Heart left ventricle (tissue), 16 donors: ENCODE measurements around the gene ANKRD11. TPM values are rescaled to one million over a fixed set of nuclear protein-coding genes. Genes with fewer than 3 reads are reported as not detected.

Experiments used
- ATAC-seq, 4 donors: fragments of 200-7000 bp; cut with Tn5 transposase; one replicate each; pipeline ENCODE4 v1.9.1; 2020 to 2022; ENCODE audit warnings: moderate library complexity in 4 of 4, mild to moderate bottlenecking in 3 of 4, moderate number of reproducible peaks in 1 of 4
- DNase-seq, 5 donors: peaks; one replicate each; pipeline ENCODE4 v3.0.0-alpha.2; 2020
- H3K27ac ChIP-seq, 12 donors: fragments of 200-600 bp; sonication (generic) in 4 of 12; one replicate each; pipeline versions ENCODE4 v1.5.0 to v1.8.0; 2016 to 2022; ENCODE audit warnings: mild to moderate bottlenecking in 2 of 12
- H3K27me3 ChIP-seq, 9 donors: fragments of 200-600 bp; sonication (generic) in 2 of 9; one replicate each; pipeline versions ENCODE4 v1.5.1 to v1.8.0; 2016 to 2022; ENCODE audit warnings: mild to moderate bottlenecking in 3 of 9
- H3K36me3 ChIP-seq, 9 donors: fragments of 200-600 bp; sonication (generic) in 2 of 9; one replicate each; pipeline versions ENCODE4 v1.5.0 to v1.8.0; 2018 to 2022; ENCODE audit warnings: mild to moderate bottlenecking in 2 of 9
- H3K4me1 ChIP-seq, 12 donors: fragments of 200-600 bp; sonication (generic) in 4 of 12; one replicate each; pipeline versions ENCODE4 v1.5.0 to v1.8.0; 2016 to 2022; ENCODE audit warnings: mild to moderate bottlenecking in 3 of 12
- H3K4me3 ChIP-seq, 12 donors: fragments of 200-600 bp; sonication (generic) in 4 of 12; one replicate each; pipeline versions ENCODE4 v1.5.0 to v1.8.0; 2017 to 2022; ENCODE audit warnings: mild to moderate bottlenecking in 9 of 12, moderate library complexity in 4 of 12
- H3K9me3 ChIP-seq, 12 donors: fragments of 200-600 bp; sonication (generic) in 4 of 12; one replicate each; pipeline versions ENCODE4 v1.5.0 to v1.8.0; 2016 to 2022; ENCODE audit warnings: mild to moderate bottlenecking in 1 of 12
- CTCF ChIP-seq, 12 donors: fragments of 200-600 bp; sonication (generic) in 4 of 12; IDR thresholded peaks; one replicate each; pipeline versions ENCODE4 v1.5.0 to v1.8.0; 2018 to 2022; ENCODE audit warnings: antibody characterized with exemption in 12 of 12, mild to moderate bottlenecking in 5 of 12
- POLR2A ChIP-seq, 2 donors: fragments of 450-650 bp; IDR thresholded peaks; one replicate each; pipeline ENCODE4 v1.6.1; 2017; ENCODE audit warnings: antibody characterized with exemption in 2 of 2, mild to moderate bottlenecking in 2 of 2, moderate library complexity in 2 of 2
- WGBS, 4 donors: extraction: QIAGEN DNeasy Blood & Tissue Kit in 2 of 4; methylation state at CpG; one replicate each; pipeline versions ENCODE4 v1.1.5 to v1.1.7; 2013 to 2018; 5-methylcytosine and 5-hydroxymethylcytosine counted together
- intact Hi-C, 10 donors: fragments of 100-400 bp; cut with DNase I; formaldehyde crosslinking; loops; one replicate each; pipeline versions ENCODE4 v1.11.1 to v1.14.2; 2022
- polyA plus RNA-seq, 2 donors: library from polyadenylated mRNA; stranded (reverse); fragments of 200-250 nt; gene quantifications; one replicate each; pipeline ENCODE4 v1.2.3, GENCODE V29; 2013
- total RNA-seq, 9 donors: library from RNA; depleted of rRNA in 2 of 9; stranded (reverse); fragments of >200 nt in 2 of 9; fragmentation: NEBNext Ultra II Directional in 3 of 9; extraction: Animal tissue kit (Norgen Biotek cat#: 25700) in 3 of 9; gene quantifications; one replicate each; pipeline versions ENCODE4 v1.1.0 to v1.2.4, GENCODE V29; 2016 to 2023
- donor health status: ischemic (EF 13 %, LVEDD 7.1; RV severe dilation, severe dysfunction).
- donor health status: healthy with polysubstance abuse.
- donor health status: DM: no; HTN: yes; CAD: no.
- donor health status: DM: no; HTN: no; CAD: no.
- donor health status: ischemic (EF 25% LVEDD 6.9; RV normal size, moderate dysfunction).
- donor health status: ischemic (EF 25% LVEDD 5.7; RV mildly dilated, moderate dysfunction).
- donor health status: healthy.
- donor health status: DM: yes; HTN: yes; CAD: no.
- donor health status: ischemic (EF 35%, LVEDD 5.7; RV mildly dilated, moderate dysfunction).
- donor health status: nonischemic (EF 11% LVEDD 7.7; RV severe dilation, severe dysfunction).
- donor health status: DM: yes; HTN: yes; CAD: no.
- donor health status: PGD.
- donor health status: ischemic (EF 29% LVEDD 5.4; RV normal size, mild dysfunction).
- donor health status: nonischemic (EF 23%, LVEDD 6.1; RV moderate dilation, normal function).

The ANKRD11 gene
- total and polyA plus RNA-seq, 11 donors = 53.6 to 123 (median 67.7) TPM

DNA sequence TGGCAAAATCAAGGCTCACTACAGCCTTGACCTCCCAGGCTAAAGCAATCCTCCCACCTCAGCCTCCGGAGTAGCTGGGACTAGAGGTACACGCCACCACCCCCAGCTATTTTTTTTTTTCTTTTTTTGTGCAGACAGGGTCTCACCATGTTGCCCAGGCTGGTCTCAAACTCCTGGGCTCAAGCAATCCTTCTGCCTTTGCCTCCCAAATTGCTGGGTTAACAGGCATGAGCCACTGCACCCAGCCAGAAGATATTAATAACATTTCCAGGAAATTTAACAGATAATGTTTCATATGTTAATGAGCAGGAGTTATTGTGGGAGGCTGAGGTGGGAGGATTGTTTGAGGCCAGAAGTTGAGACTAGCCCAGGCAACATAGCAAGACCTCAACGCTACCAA, 9.4 kb upstream of the ANKRD11 start:
- Histone ChIP-seq H3K9me3 (no peaks in the 10 kb centered on the region), H3K36me3 (peaks cover 0 to 12% (median 0%) of the 10 kb centered on the region in 9 donors), H3K27ac (no peak overlapping the region), H3K27me3 (no peaks in the 10 kb centered on the region), H3K4me1 (peaks cover 0 to 10% (median under 1%) of the 10 kb centered on the region in 12 donors), H3K4me3 (no peak overlapping the region)
- TF ChIP-seq POLR2A (IDR thresholded peaks at IDR 0.05) (no peak), CTCF (IDR thresholded peaks at IDR 0.05) (no peak)
- no peak for ATAC-seq
- 89 to 95% (median 92%) methylated on average over 3 of the region's 3 CpGs for WGBS, 4 donors
- intact Hi-C loops = loop anchor here in 2 of 10 donors (10.0 kb wide), 2 partner anchors 165 to 255 kb away; no protein-coding TSS in a partner anchor
- no peak for DNase-seq

DNA sequence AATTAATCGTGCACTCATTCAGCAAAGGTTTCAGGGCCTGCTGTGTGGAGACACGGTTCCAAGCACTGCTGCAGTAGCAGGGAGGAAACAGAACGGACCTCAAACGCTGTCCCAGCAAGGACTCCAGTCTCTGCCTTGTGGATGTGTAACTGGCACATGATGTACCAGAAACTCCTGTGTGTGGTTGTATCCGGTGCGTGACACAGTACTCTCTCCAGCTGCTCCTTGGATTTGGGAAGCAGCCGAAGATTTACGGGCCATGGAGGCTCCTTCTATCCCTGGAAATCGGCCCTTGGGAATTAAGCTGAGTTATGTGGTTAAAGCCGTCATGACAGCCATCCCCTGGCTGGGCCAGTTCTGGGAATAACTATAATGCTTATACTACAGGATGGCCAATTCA, 8.5 kb upstream of the ANKRD11 start:
- WGBS, 4 donors = 81 to 88% (median 86%) methylated on average over 10 of the region's 10 CpGs
- Histone ChIP-seq H3K27me3 (no peaks in the 10 kb centered on the region), H3K9me3 (no peaks in the 10 kb centered on the region), H3K36me3 (peaks cover 0 to 12% (median 0%) of the 10 kb centered on the region in 9 donors), H3K4me1 (peaks cover 0 to 6% (median 0%) of the 10 kb centered on the region in 12 donors), H3K4me3 (no peak overlapping the region), H3K27ac (peak overlapping the region in 3 of 12 donors; percentile 10 to 15 (median 14))
- TF ChIP-seq POLR2A (IDR thresholded peaks at IDR 0.05) (no peak), CTCF (IDR thresholded peaks at IDR 0.05) (no peak)
- intact Hi-C loops = no loop called here
- DNase-seq (peak in 3 of 5 donors; percentile 33 to 53 (median 52)), ATAC-seq (peak; percentile 24 to 68 (median 42))

DNA sequence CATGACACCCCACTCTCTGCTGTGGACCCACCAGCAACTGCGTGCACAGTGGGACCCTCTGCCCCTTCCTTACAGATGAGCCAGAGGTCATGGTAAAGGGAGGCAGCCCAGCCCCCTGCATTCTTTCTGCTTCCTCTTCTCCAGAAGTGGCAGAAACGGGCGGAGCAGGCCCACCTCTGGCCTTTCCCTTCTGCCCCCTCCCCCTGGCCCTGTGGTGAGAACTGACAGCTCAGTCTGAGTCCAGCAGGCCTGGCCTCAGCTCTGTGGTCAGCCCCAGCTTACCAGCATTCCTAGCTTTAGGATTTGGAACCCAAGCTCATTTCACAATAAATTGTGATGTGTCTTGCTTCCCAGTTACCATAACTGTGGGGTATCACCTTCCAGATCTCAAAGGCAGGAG, 4.8 kb upstream of the ANKRD11 start:
- Histone ChIP-seq H3K27me3 (no peaks in the 10 kb centered on the region), H3K4me3 (no peak overlapping the region), H3K27ac (no peak overlapping the region), H3K36me3 (peaks cover 0 to 12% (median 0%) of the 10 kb centered on the region in 9 donors), H3K9me3 (no peaks in the 10 kb centered on the region), H3K4me1 (peaks cover 3 to 16% (median 13%) of the 10 kb centered on the region in 12 donors)
- DNase-seq (no peak), ATAC-seq (no peak)
- WGBS, 4 donors = 67 to 78% (median 72%) methylated on average over 3 of the region's 3 CpGs
- no peak for TF ChIP-seq CTCF (IDR thresholded peaks at IDR 0.05)
- TF ChIP-seq POLR2A (IDR thresholded peaks at IDR 0.05) = no peak
- intact Hi-C loops = no loop called here

GRCh38 chr16:89493776-89494175, 3.4 kb upstream of the ANKRD11 start:
- H3K27ac ChIP-seq = no peak overlapping the region
- no peak for TF ChIP-seq POLR2A (IDR thresholded peaks at IDR 0.05)
- no peak for TF ChIP-seq CTCF (IDR thresholded peaks at IDR 0.05)
- no peaks in the 10 kb centered on the region for H3K9me3 ChIP-seq
- intact Hi-C loops = loop anchor here in 1 of 10 donors (5.0 kb wide), 1 partner anchor 161 kb away; no protein-coding TSS in a partner anchor
- peaks cover 0 to 7% (median 0%) of the 10 kb centered on the region in 9 donors for H3K36me3 ChIP-seq
- no peak overlapping the region for H3K4me3 ChIP-seq
- no peak for DNase-seq
- H3K4me1 ChIP-seq = peaks cover 4 to 18% (median 15%) of the 10 kb centered on the region in 12 donors
- no peaks in the 10 kb centered on the region for H3K27me3 ChIP-seq
- ATAC-seq = no peak
- WGBS, 4 donors = 69 to 77% (median 76%) methylated on average over 5 of the region's 5 CpGs
